GM12875 (cell line): ENCODE results near the gene TDRD9.

Experiments used
- H3K4me3 ChIP-seq: one replicate; pipeline ENCODE4 v1.5.1; 2011; ENCODE audit warnings: low read depth, low read length, control low read depth
- CTCF ChIP-seq: IDR thresholded peaks from 2 replicates; pipeline ENCODE4 v1.5.1; 2011; ENCODE audit warnings: low read depth, mild to moderate bottlenecking, control low read depth, inconsistent platforms, low read length, moderate library complexity, borderline replicate concordance; ENCODE audit not compliant: insufficient read depth

Gene TDRD9

DNA sequence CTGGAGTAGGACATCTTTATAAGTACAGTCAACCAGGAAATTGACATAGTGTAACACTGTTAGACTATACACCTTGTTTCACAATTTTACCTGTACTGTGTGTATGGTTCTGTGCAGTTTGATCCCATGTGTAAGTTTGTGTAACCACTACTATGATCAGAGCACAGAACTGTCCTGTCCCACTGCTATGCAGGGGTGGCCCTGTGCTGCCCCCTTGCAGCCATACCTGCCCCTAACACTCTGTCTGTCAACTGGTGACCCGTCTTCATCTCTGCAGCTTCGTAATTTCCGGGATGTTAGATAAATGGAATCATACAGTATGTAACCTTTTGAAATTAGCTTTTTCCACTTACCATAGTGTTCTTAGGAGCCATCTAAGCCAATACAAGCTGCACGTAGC, 72.7 kb downstream of the TDRD9 start:
- no peak overlapping the region for H3K4me3 ChIP-seq
- peak; percentile 18; the same call in 1 of the 2 replicates for TF ChIP-seq CTCF

DNA sequence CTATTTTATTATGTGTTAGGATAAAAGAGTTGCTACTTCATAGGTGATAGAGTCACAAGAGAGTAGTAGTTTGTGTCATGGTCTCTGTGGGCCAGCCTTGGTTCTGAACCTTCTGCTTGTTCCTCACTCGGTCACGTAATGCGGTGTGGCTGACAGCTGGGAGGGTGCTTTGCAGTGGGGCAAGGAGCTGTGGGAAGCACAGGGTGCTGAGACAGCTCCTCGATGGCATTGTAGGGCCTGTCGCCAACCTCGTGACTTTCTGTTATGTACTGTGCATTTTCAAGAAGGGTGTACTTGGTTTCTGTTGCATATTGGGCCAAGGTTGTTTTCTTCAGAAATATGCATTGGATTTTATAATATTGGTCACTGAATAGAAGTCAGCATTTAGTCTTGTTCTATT, 75.4 kb downstream of the TDRD9 start:
- no peak for TF ChIP-seq CTCF
- H3K4me3 ChIP-seq: no peak overlapping the region

DNA sequence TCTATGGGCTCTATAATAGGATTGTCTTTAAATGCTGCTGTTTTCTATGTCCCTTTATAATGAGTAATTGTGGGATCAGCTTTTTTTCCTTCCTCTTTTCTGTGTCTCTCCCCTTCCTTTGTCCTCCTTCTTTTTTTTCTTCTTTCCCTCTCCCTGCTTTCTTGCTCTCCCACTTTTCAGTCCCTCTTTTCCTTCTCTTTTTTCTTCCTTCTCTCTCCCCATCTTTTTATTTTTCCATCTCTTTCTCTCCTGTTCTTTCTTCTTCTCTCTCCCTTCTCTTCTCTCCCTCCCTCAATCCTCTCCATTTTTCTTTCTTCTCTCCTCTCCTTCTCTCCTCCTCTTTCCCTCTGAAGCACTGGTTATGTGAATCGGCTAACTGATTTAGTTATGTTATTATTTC, 76.6 kb downstream of the TDRD9 start:
- H3K4me3 ChIP-seq: no peak overlapping the region
- TF ChIP-seq CTCF: no peak

- no peak overlapping the region for H3K4me3 ChIP-seq
- no peak for TF ChIP-seq CTCF
Observed at GRCh38 chr14:104005489-104005888, 77.2 kb downstream of the TDRD9 start.

GRCh38 chr14:104007121-104007520, 78.9 kb downstream of the TDRD9 start:
- no peak overlapping the region for H3K4me3 ChIP-seq
- no peak for TF ChIP-seq CTCF

DNA sequence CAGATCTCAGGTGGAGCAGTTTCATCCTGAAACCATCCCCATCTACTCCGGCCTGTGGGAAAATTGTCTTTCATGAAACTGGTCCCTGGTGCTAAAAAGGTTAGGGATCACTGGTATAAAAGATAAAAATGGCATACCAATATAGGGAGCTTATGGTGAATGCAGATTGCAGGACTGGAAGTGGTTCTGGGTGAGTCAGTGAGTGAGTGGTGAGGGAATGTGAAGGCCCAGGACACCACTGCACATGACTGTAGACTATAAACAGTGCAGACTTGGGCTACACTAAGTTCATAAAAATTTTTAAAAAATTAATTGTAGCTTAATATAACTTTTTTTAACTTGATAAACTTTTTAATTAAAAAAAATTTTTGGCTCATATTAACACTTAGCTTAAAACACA, 81.0 kb downstream of the TDRD9 start:
- no peak overlapping the region for H3K4me3 ChIP-seq
- TF ChIP-seq CTCF: no peak

DNA sequence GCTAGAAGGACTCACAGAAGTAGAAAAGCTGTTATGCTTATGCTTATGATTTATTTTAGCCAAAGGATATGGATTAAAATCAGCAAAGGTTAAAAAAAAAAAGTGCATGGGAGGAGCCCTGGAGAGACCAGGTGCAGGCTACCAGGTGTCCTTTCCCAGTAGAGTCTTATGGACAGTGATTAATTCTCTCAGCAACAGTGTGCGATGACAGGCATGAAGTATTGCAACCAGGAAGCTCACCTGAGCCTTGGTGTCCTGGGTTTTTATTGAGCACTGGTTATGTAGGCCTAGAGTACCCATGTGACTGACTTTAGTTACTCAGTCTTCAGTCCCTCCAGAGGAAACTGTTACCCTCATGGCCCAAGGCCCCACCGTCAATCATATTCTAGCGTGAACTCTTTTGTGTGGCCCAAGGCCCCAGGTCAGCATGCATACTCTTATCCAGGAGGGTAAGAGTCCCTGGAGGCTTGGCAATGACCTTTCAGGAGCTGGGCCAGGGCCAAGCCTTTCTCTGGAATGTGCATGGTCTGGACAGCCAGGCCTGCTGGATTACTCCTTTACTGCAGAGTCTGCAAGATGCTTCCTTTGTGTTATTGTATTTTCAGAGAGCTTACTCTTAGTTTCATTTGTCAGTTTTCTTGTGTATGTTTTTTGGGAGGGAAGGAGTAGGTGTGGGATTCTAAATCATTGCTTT, 83.7 kb downstream of the TDRD9 start:
- H3K4me3 ChIP-seq: no peak overlapping the region
- TF ChIP-seq CTCF: no peak
